Stomach (tissue), 4 donors: Measurements from ENCODE around the gene FLRT3.

Experiments used
- CTCF ChIP-seq, 7 experiments: fragments of 450-650 bp in 4 of 7; fragments of 200-600 bp in 3 of 7; sonication (generic) in 3 of 7; IDR thresholded peaks; one replicate each; pipeline ENCODE4 v1.5.1; 2016 to 2019; ENCODE audit warnings: antibody characterized with exemption in 7 of 7, control low read depth in 2 of 7, mild to moderate bottlenecking in 1 of 7
- POLR2AphosphoS5 ChIP-seq, 3 donors: sonication (generic); formaldehyde crosslinking; IDR thresholded peaks; one replicate each; pipeline ENCODE4 v1.6.1; 2016; ENCODE audit warnings: antibody characterized with exemption in 3 of 3

- TF ChIP-seq POLR2AphosphoS5 (IDR thresholded peaks at IDR 0.05), result no peak
- no peak for TF ChIP-seq CTCF (IDR thresholded peaks at IDR 0.05)
Measured at GRCh38 chr20:14386726-14387125, 49.3 kb upstream of the FLRT3 start.
